GM18868 (cell line): Measurements from ENCODE around the gene FRMD4A.

Source experiments
- ATAC-seq: cut with Tn5 transposase; IDR thresholded peaks from one replicate; pipeline ENCODE4 v1.9.1; 2021; ENCODE audit warnings: mild to moderate bottlenecking, moderate library complexity; ENCODE audit not compliant: unreplicated experiment

Gene FRMD4A

GRCh38 chr10:14195433-14195832 is 135.3 kb downstream of the FRMD4A start:
- no peak for ATAC-seq

- no peak for ATAC-seq
Measured at GRCh38 chr10:14192746-14193145, 138.0 kb downstream of the FRMD4A start.

- no peak for ATAC-seq
Measured at GRCh38 chr10:14191871-14192270, 138.9 kb downstream of the FRMD4A start.

- no peak for ATAC-seq
Measured at GRCh38 chr10:14191407-14191806, 139.3 kb downstream of the FRMD4A start.

GRCh38 chr10:14190702-14191101 is 140.0 kb downstream of the FRMD4A start:
- no peak for ATAC-seq

GRCh38 chr10:14186245-14186644 is 144.5 kb downstream of the FRMD4A start:
- no peak for ATAC-seq

GRCh38 chr10:14185316-14186045 is 145.2 kb downstream of the FRMD4A start:
- peak; percentile 89 for ATAC-seq

GRCh38 chr10:14184841-14185315 is 145.8 kb downstream of the FRMD4A start:
- ATAC-seq = peak; percentile 60

- no peak for ATAC-seq
Measured at GRCh38 chr10:14182781-14183180, 147.9 kb downstream of the FRMD4A start.

GRCh38 chr10:14181567-14181936 is 149.2 kb downstream of the FRMD4A start:
- no peak for ATAC-seq

GRCh38 chr10:14180911-14181566 is 149.7 kb downstream of the FRMD4A start:
- no peak for ATAC-seq

- ATAC-seq = no peak
Measured at GRCh38 chr10:14179251-14179650, 151.5 kb downstream of the FRMD4A start.

GRCh38 chr10:14173706-14174594 is 156.8 kb downstream of the FRMD4A start:
- ATAC-seq = peak; percentile 27

- ATAC-seq = peak; percentile 58
Measured at GRCh38 chr10:14173391-14173705, 157.4 kb downstream of the FRMD4A start.

GRCh38 chr10:14172336-14172950 is 158.3 kb downstream of the FRMD4A start:
- ATAC-seq = no peak

GRCh38 chr10:14171336-14171735 is 159.4 kb downstream of the FRMD4A start:
- no peak for ATAC-seq

- no peak for ATAC-seq
Measured at GRCh38 chr10:14163377-14164086, 167.2 kb downstream of the FRMD4A start.

GRCh38 chr10:14162629-14163344 is 167.9 kb downstream of the FRMD4A start:
- ATAC-seq = no peak

GRCh38 chr10:14162061-14162460 is 168.7 kb downstream of the FRMD4A start:
- no peak for ATAC-seq

- no peak for ATAC-seq
Measured at GRCh38 chr10:14160299-14160698, 170.4 kb downstream of the FRMD4A start.
